ENCODE data around the gene VAMP3. TPM values are rescaled to one million over a fixed set of nuclear protein-coding genes. Genes with fewer than 3 reads are reported as not detected.
"Not testable (repeated sequence)": the region's sequence is repeated elsewhere in the genome, so short reads cannot be mapped to it uniquely, and the experiment has no call there.

VAMP3 gene
- total RNA-seq, 2 donors from 2014 or later, result 59.3 to 75.1 TPM

DNA sequence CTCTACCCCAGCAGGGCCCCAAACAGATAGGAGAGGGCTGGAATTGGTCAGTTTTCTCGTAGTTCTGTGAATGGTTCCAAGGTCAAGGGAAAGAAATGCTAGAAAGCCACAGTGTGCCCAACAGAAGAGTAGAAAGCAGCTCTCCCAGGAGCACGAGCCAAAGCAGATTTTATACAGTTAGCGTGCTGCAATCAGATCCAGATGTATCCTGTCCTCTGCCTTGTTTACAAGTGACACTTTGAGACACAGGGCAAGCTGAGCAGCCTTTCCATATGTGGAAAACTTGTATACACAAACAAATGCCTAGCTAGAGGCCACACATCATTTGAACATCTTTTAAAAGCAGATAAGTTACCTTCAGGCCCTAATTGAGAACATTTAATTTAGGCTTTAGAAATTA lies 6.5 kb downstream of the VAMP3 start:
- no peak for ATAC-seq
- no peaks in the 10 kb centered on the region for H3K9me3 ChIP-seq (ENCODE audit: control insufficient read depth, low read length, poor library complexity, severe bottlenecking)
- Mint-ChIP-seq H3K4me1 (peaks cover 23% of the 10 kb centered on the region), H3K27me3 (no peaks in the 10 kb centered on the region), H3K36me3 (ENCODE audit: low read depth) (peaks cover 3% of the 10 kb centered on the region), H3K4me3 (no peak overlapping the region), H3K27ac (no peak overlapping the region)
- no peak for DNase-seq

- Mint-ChIP-seq H3K4me1 (peaks cover 24% of the 10 kb centered on the region), H3K27ac (no peak overlapping the region), H3K4me3 (no peak overlapping the region), H3K36me3 (ENCODE audit: low read depth) (peaks cover 3% of the 10 kb centered on the region), H3K27me3 (no peaks in the 10 kb centered on the region)
- DNase-seq (no peak), ATAC-seq (no peak)
- no peaks in the 10 kb centered on the region for H3K9me3 ChIP-seq (ENCODE audit: control insufficient read depth, low read length, poor library complexity, severe bottlenecking)
Observed at GRCh38 chr1:7778133-7778628, 7.1 kb downstream of the VAMP3 start.

- no peak for ATAC-seq
- H3K9me3 ChIP-seq (ENCODE audit: control insufficient read depth, low read length, poor library complexity, severe bottlenecking), result no peaks in the 10 kb centered on the region
- DNase-seq, result no peak
- Mint-ChIP-seq H3K27me3 (no peaks in the 10 kb centered on the region), H3K4me1 (peaks cover 27% of the 10 kb centered on the region), H3K27ac (no peak overlapping the region), H3K36me3 (ENCODE audit: low read depth) (peaks cover 2% of the 10 kb centered on the region), H3K4me3 (no peak overlapping the region)
Observed at GRCh38 chr1:7780976-7781375, 9.9 kb downstream of the VAMP3 start.

GRCh38 chr1:7781501-7781900 lies 10.4 kb downstream of the VAMP3 start:
- H3K9me3 ChIP-seq (ENCODE audit: control insufficient read depth, low read length, poor library complexity, severe bottlenecking), result no peaks in the 10 kb centered on the region
- DNase-seq (no peak), ATAC-seq (no peak)
- Mint-ChIP-seq H3K4me1 (peaks cover 29% of the 10 kb centered on the region), H3K4me3 (no peak overlapping the region), H3K36me3 (ENCODE audit: low read depth) (peaks cover 2% of the 10 kb centered on the region), H3K27ac (peak overlapping the region; percentile 81), H3K27me3 (no peaks in the 10 kb centered on the region)

- peaks cover 31% of the 10 kb centered on the region for H3K4me1 Mint-ChIP-seq
- no peaks in the 10 kb centered on the region for H3K27me3 Mint-ChIP-seq
- H3K4me3 Mint-ChIP-seq, result peak overlapping the region; percentile 83
- peaks cover 2% of the 10 kb centered on the region for H3K36me3 Mint-ChIP-seq (ENCODE audit: low read depth)
- DNase-seq, result no peak
- H3K27ac Mint-ChIP-seq, result peak overlapping the region; percentile 81
- no peak for ATAC-seq
- H3K9me3 ChIP-seq (ENCODE audit: control insufficient read depth, low read length, poor library complexity, severe bottlenecking), result no peaks in the 10 kb centered on the region
Observed at GRCh38 chr1:7781923-7782495, 10.9 kb downstream of the VAMP3 start.

- H3K36me3 Mint-ChIP-seq (ENCODE audit: low read depth), result peaks cover 5% of the 10 kb centered on the region
- H3K27ac Mint-ChIP-seq, result peak overlapping the region; percentile 81
- peak in 1 of 3 donors; percentile 12 for DNase-seq
- peaks cover 34% of the 10 kb centered on the region for H3K4me1 Mint-ChIP-seq
- H3K9me3 ChIP-seq (ENCODE audit: control insufficient read depth, low read length, poor library complexity, severe bottlenecking), result no peaks in the 10 kb centered on the region
- ATAC-seq, result no peak
- no peaks in the 10 kb centered on the region for H3K27me3 Mint-ChIP-seq
- H3K4me3 Mint-ChIP-seq, result peak overlapping the region; percentile 83
Observed at GRCh38 chr1:7783178-7783711, 12.1 kb downstream of the VAMP3 start.

DNA sequence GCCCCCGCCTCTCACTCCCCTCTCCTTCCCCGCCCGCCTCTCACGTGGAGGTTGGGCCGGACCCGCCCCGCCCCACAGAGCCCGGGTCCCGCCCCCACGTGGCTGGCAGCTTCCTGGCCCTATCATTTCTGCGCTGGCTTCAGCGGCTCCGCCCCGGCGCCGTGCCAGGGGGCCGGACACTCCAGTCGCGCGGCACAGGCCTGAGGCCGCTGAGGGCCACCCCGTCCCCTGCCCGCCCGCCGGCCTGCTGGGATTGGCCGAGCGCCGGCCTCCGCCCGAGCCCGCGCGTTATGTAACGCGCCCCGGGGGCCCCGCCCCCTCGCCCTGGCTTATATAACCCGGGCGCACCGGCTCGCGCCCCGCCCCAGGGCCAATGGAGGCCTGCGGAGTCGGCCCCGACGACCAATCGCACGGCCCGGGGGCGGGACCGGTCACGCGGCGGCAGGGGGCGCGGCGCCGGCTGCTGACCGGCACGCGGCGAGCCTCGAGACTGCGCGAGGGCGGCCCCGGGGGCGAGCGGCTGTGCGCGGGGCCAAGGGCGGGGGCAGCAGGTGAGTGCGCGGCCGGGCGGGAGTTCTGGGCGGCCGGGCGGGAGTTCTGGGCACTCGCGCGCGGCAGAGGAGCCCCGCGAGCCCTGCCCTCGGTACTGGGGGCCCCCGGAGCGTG lies 12.9 kb downstream of the VAMP3 start, which contains the start of gene PER3:
Gene PER3 (plus strand): TSS at position 466 of the 666 bp plus-strand sequence. CDS start 587 bp downstream, outside the sequence.
- H3K27ac Mint-ChIP-seq, result peak within 1 kb of the TSS; percentile 81
- H3K4me1 Mint-ChIP-seq, result peaks cover 34% of the 10 kb centered on the region

DNA sequence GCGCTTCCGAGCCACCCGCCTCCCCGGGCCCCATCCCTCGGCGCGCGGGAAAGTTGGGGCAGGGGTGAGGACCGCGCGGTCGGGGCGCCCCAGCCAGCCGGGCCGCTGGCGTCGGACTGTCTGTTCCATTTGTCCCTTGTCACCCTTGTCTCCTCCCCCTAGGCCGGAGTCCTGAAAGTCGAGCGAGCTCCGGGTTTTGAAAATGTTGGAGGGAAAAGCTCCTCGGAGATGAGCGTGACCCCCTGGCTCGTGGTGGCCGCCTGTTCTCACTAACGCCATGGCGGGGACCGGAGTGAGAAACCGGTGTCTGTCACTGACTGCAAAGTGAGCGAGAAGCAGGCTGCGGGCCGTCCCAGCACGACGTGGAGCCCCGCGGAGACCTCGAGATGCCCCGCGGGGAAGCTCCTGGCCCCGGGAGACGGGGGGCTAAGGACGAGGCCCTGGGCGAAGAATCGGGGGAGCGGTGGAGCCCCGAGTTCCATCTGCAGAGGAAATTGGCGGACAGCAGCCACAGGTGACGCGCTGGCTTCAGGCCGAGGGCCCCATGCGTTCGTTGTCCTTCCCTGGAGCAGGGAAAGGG lies 13.5 kb downstream of the VAMP3 start:
- Mint-ChIP-seq H3K36me3 (ENCODE audit: low read depth) (peaks cover 5% of the 10 kb centered on the region), H3K4me3 (peak overlapping the region; percentile 78), H3K4me1 (peaks cover 34% of the 10 kb centered on the region), H3K27ac (peak overlapping the region; percentile 16), H3K27me3 (no peaks in the 10 kb centered on the region)
- DNase-seq, result peak in 1 of 3 donors; percentile 14
- ATAC-seq, result no peak
- H3K9me3 ChIP-seq (ENCODE audit: control insufficient read depth, low read length, poor library complexity, severe bottlenecking), result no peaks in the 10 kb centered on the region

More for the DNA sequence above, 12.9 kb downstream of the VAMP3 start, which contains the start of gene PER3:
- Mint-ChIP-seq H3K4me3 (peak within 1 kb of the TSS; percentile 83), H3K36me3 (ENCODE audit: low read depth) (peaks cover 5% of the 10 kb centered on the region), H3K27me3 (no peaks in the 10 kb centered on the region)
- no peaks in the 10 kb centered on the region for H3K9me3 ChIP-seq (ENCODE audit: control insufficient read depth, low read length, poor library complexity, severe bottlenecking)
- DNase-seq (peak; percentile 91 to 95 (median 93)), ATAC-seq (peak; percentile 89)

- H3K9me3 ChIP-seq (ENCODE audit: control insufficient read depth, low read length, poor library complexity, severe bottlenecking), result no peaks in the 10 kb centered on the region
- Mint-ChIP-seq H3K27ac (peak overlapping the region; percentile 16), H3K36me3 (ENCODE audit: low read depth) (peaks cover 9% of the 10 kb centered on the region), H3K4me1 (peaks cover 34% of the 10 kb centered on the region), H3K27me3 (no peaks in the 10 kb centered on the region), H3K4me3 (peak overlapping the region; percentile 78)
- no peak for ATAC-seq
- DNase-seq, result no peak
Observed at GRCh38 chr1:7785108-7785507, 14.0 kb downstream of the VAMP3 start.

DNA sequence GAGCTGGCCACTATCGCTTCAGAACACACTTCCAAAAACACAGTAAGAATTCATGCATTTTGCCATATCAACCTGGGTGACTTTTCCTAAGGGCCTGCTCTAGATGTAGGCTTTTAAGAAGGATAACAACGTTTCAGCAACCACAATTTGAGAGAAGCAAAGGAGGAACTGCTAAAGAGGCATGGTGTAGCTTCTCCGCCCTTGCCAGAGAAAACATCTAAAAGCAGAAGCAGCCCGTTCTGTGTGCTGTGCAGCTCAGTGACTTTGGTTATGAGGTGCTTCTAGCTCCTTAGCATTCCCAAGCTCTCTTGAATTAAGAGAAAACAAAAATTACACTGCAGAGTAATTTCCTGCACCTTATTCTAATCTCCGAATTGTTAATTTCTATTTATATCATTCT lies 15.7 kb downstream of the VAMP3 start:
- H3K36me3 Mint-ChIP-seq (ENCODE audit: low read depth), result peaks cover 12% of the 10 kb centered on the region
- H3K27ac Mint-ChIP-seq, result no peak overlapping the region
- H3K27me3 Mint-ChIP-seq, result no peaks in the 10 kb centered on the region
- ATAC-seq (no peak), DNase-seq (no peak)
- H3K4me3 Mint-ChIP-seq, result no peak overlapping the region
- peaks cover 28% of the 10 kb centered on the region for H3K4me1 Mint-ChIP-seq
- no peaks in the 10 kb centered on the region for H3K9me3 ChIP-seq (ENCODE audit: control insufficient read depth, low read length, poor library complexity, severe bottlenecking)

- no peak for ATAC-seq
- Mint-ChIP-seq H3K27me3 (no peaks in the 10 kb centered on the region), H3K36me3 (ENCODE audit: low read depth) (peaks cover 12% of the 10 kb centered on the region), H3K4me1 (peaks cover 18% of the 10 kb centered on the region), H3K4me3 (no peak overlapping the region), H3K27ac (no peak overlapping the region)
- DNase-seq, result no peak
- no peaks in the 10 kb centered on the region for H3K9me3 ChIP-seq (ENCODE audit: control insufficient read depth, low read length, poor library complexity, severe bottlenecking)
Observed at GRCh38 chr1:7789828-7790227, 18.7 kb downstream of the VAMP3 start.

- peaks cover 12% of the 10 kb centered on the region for H3K4me1 Mint-ChIP-seq
- not testable (repeated sequence) for ATAC-seq; H3K9me3 ChIP-seq (ENCODE audit: control insufficient read depth, low read length, poor library complexity, severe bottlenecking); H3K27me3 Mint-ChIP-seq; DNase-seq; H3K27ac Mint-ChIP-seq; H3K4me3 Mint-ChIP-seq
- H3K36me3 Mint-ChIP-seq (ENCODE audit: low read depth), result peaks cover 10% of the 10 kb centered on the region
Observed at GRCh38 chr1:7791027-7791426, 19.9 kb downstream of the VAMP3 start.

DNA sequence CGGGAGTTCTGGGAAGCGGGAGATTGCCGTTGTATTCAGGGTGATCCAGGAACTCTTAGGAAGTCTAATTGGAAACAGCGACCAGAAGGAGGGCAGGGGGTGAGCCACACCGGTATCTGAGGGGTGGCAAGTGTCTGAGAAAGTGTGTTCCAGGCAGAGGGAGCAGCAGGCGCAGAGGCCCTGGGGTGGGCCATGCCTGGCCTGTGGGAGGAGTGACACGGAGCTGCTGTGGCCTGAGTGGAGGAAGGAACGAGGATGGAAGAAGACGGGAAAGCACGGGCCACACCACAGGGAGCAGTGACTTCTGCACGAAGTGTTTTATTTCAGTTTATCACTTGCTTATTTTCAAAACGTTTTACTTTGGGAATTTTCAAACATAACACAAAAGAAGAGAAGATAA lies 24.3 kb downstream of the VAMP3 start:
- Mint-ChIP-seq H3K27me3 (no peaks in the 10 kb centered on the region), H3K4me1 (peaks cover 11% of the 10 kb centered on the region), H3K27ac (no peak overlapping the region), H3K4me3 (no peak overlapping the region), H3K36me3 (ENCODE audit: low read depth) (peaks cover 9% of the 10 kb centered on the region)
- DNase-seq (no peak), ATAC-seq (no peak)
- no peaks in the 10 kb centered on the region for H3K9me3 ChIP-seq (ENCODE audit: control insufficient read depth, low read length, poor library complexity, severe bottlenecking)
